Activated CD4-positive, alpha-beta T cell treated with anti-CD3 and anti-CD28 coated beads, Interleukin-2, Interleukin-4, amounts not matched to agents 100 ng/mL and 50 ng/mL, durations not matched to agents 16 hours and 8 hours (primary cell): ENCODE results near the gene LYAR.
A peak's percentile ranks its signal among the peaks of the same experiment; 100 is the strongest.
"Not testable (repeated sequence)": the region's sequence is repeated elsewhere in the genome, so short reads cannot be mapped to it uniquely, and the experiment has no call there.

Experiments
- DNase-seq: peaks from one replicate; pipeline ENCODE4 v3.0.0-alpha.2; 2020; ENCODE audit warnings: low spot score

The LYAR gene

GRCh38 chr4:4259484-4260100 lies 30.4 kb downstream of the LYAR start:
- DNase-seq, result no peak

GRCh38 chr4:4257705-4258104 lies 32.2 kb downstream of the LYAR start:
- not testable (repeated sequence) for DNase-seq

- DNase-seq, result no peak
Observed at GRCh38 chr4:4256799-4257198, 33.2 kb downstream of the LYAR start.

- no peak for DNase-seq
Observed at GRCh38 chr4:4254666-4255065, 35.3 kb downstream of the LYAR start.

- no peak for DNase-seq
Observed at GRCh38 chr4:4254199-4254598, 35.8 kb downstream of the LYAR start.

GRCh38 chr4:4249866-4250265 lies 40.1 kb downstream of the LYAR start:
- DNase-seq, result no peak

- DNase-seq, result not testable (repeated sequence)
Observed at GRCh38 chr4:4249342-4249741, 40.6 kb downstream of the LYAR start.

- peak; percentile 9 for DNase-seq
Observed at GRCh38 chr4:4248885-4249203, 41.1 kb downstream of the LYAR start.

GRCh38 chr4:4248029-4248884 lies 41.7 kb downstream of the LYAR start, which contains the start of gene TMEM128:
TMEM128 (minus strand) TSS chr4:4248223; CDS start chr4:4248202, 21 bp downstream.
- peak; percentile 95 for DNase-seq

- DNase-seq, result peak; percentile 5
Observed at GRCh38 chr4:4247696-4248028, 42.3 kb downstream of the LYAR start.

GRCh38 chr4:4245172-4245571 lies 44.8 kb downstream of the LYAR start:
- no peak for DNase-seq

- DNase-seq, result not testable (repeated sequence)
Observed at GRCh38 chr4:4239551-4239950, 50.4 kb downstream of the LYAR start.

- no peak for DNase-seq
Observed at GRCh38 chr4:4233610-4234009, 56.3 kb downstream of the LYAR start.

GRCh38 chr4:4228356-4228668 lies 61.6 kb downstream of the LYAR start:
- no peak for DNase-seq

GRCh38 chr4:4227510-4228355 lies 62.2 kb downstream of the LYAR start:
- no peak for DNase-seq

GRCh38 chr4:4226606-4227438 lies 63.1 kb downstream of the LYAR start, which contains the start of gene OTOP1:
OTOP1 (minus strand) TSS chr4:4226929; CDS start chr4:4226864, 65 bp downstream.
- no peak for DNase-seq

GRCh38 chr4:4225915-4226605 lies 63.9 kb downstream of the LYAR start:
- DNase-seq, result no peak
